GM18519 (cell line): ENCODE measurements around the gene LRIT1.

Experiments
- ATAC-seq: cut with Tn5 transposase; IDR thresholded peaks from one replicate; pipeline ENCODE4 v1.9.1; 2021; ENCODE audit warnings: mild to moderate bottlenecking, moderate library complexity; ENCODE audit not compliant: unreplicated experiment, low FRiP score

The LRIT1 gene

DNA sequence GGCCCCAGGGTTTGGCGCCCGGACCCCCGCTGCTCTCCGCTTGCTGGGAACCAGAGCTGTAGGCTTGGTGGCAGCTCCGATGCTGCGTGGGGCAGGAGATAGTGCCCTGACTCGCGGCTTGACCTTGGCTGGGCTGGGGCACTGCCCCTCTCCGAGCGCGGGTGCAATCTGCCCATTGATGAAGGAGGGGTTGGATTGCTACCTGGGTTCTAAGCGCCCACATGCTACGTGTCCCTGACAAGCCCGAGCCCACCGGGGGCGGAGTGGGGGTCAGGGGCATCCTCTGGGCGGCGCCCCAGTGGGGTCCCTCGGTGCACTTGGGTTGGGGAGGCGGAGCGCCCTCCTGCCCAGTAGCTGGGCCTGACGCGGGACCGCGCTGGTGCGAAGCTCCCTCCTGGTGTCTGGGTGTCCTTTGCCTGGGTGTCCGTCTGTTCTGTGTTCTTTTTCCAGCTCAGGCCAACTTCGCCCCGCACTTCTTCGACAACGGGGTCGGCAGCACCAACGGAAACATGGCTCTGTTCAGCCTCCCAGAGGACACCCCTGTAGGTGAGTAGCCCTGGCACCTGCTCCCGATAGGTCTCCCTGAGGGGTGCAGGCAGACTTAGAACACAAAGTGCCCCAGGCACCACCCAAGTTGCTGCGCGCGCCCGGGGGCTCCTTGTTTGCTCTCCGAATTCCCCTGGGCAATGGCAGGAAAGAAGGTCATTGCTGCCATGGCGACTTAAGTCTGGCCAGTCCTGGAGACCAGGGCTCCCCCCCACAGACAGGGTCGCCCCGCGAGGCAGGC lies 46.1 kb downstream of the LRIT1 start:
- ATAC-seq = peak; percentile 3

DNA sequence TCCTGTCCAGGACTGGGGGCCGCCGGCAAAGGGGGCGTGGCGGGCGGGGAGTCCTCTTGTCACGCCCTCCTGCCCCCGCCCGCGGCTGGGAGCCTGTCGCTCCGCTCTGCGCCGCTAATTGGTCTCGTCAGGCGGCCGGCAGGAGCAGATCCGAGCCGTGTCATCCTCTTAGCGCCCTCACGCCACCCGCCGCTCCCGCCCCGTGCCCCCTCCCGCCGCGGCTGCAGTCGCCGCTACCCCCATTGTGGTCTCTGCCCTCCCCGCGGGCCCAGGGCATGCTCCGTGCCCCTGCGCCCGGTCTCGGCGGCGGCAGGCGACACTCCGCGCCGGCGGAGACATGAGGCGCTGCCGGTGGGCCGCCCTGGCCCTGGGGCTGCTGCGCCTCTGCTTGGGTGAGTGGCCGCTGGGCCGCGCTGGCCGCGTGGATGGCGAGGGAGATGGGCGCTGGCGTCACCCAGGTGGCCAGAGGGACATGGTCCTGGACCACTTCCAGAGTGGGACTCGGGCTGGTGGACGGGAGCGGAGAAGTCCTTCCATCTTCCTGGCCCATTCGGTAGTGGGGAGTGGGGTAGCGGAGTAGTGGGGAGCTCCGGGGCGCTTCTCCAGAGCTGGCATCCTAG lies 46.8 kb downstream of the LRIT1 start, which contains the start of gene CDHR1:
TSS of gene CDHR1 (plus strand) at position 114 of the 620 bp plus-strand sequence. CDS start at position 338, 224 bp downstream.
- peak; percentile 56 for ATAC-seq

DNA sequence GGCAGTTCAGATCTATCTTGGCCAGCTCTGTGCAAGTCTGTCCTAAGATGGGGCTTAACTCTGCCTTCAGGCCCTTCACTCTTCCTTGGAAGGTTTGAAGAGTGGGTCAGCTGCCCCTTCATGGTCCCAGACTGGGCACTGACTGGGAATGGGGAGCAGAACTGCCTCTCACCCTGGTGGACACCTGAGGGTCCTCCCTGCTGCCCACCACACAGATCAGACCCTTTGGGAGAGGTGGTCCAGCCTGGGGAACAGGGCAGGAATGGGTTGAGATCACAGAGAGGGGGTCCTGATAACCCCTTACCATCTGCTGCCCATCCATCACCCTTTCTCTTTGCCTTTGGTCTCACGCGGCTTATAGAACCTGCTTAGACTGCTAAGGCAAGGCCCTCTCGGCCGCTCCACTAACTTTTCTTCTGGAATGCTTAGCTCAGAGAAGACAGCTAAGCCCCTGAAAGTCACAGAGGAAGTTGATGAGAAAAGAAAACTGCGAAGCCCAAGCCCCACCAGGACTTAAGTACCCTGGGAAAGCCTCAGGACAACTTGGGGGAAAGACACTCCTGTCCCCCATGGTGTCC lies 47.4 kb downstream of the LRIT1 start:
- ATAC-seq = peak; percentile 8

DNA sequence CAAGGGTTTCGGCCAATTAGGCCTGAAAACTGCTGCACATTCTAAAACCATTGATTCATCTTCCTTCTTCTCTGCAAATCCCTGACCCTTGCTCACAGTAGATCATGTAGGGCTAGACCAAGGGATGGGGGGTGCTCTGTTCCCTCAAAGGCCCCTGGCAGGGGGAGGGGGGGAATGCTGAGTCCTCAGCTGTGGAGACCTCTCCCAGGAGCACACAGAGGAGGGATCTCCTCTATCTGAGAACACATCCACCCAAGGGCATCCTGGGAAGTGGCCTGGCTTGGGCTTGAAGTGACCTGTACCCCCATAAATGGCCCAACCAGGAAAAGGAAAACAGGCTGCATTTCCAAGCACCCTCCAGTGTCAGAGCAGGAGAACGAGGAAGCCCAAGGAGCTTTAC lies 48.0 kb downstream of the LRIT1 start:
- ATAC-seq = no peak

DNA sequence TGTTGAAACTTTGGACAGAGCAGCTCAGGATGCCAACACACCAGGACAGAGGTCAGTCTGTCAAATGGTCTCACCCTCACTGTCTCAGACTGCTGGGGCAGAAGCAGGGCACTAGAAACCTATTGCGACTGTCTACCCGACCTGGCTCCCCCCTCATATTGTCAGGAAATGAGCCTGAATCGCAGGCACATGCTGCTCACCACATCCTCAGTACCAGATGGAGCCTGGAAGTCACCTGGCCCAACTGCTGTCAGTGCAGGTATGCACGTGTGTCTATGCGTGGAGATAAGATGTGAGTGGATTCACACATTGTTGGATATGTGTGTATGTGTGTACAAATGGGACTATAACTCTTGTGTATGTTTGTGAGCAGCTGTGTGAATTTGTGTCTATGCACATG lies 50.2 kb downstream of the LRIT1 start:
- no peak for ATAC-seq

DNA sequence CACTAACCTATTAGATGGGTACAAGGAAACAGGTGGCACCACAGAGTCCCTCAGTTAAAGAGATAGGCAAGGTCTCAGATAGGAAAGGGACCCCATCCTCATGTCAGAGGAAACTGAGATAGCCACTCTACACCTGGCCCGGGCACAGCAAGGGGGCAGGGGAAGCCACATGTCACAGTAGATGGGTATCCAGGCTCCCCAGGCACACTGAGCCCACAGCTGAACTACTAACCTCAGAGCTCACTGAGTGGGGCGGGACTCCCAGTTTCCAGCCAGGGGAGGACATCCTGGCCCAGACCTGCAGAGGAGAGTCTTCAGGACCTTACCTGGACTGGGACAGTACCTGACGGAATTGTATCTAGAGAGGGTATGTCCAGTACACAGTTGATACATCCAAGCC lies 50.7 kb downstream of the LRIT1 start:
- ATAC-seq = no peak

DNA sequence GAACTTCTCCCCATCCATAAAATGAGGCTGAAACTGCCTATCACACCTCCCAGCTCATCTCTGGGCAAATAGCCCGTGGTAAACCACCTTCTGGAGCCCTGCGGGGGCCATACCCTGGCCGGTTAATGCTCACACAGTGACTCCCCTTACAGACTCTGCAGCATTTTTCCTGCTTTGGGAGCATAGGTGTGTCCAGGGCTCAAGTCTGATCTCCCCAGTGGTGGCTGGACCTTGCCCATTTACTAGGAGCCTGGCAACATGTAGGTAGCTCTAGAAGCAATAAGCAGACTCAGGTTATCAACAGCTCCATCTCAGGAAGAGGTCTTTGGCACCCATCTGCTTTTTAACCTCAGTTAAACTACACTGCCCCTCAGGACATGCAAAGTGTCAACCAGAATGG lies 52.5 kb downstream of the LRIT1 start:
- ATAC-seq = no peak

DNA sequence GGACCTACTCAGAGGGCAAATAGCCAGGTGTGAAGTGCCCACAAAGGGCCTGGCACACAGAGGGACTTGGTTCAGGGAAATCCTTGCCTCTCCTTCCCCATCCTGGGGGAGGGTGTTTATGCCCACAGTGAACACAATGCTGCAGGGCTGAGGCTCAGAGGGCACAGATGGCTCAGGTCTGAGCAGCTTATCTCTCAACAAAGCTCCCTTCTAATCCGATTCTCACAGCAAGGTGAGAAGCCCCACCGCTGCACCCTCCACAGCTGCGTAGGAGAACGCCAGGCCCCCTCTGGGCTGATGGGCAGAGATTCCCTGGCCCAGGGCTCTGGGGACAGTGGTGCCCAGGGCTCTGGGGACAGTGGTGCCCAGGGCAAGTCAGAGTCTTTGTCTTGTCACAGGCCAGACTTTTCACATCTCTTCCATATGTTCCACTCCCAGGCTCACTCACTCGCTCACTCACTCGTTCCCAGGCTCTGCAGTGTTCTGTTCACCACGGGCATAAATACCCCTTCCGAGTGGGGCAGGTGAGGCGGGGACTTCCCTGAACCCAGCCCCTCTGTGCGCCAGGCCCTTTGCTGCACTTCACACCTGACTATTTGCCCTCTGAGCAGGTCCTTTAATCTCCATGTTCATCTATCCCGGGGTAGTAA lies 55.7 kb downstream of the LRIT1 start:
- no peak for ATAC-seq

DNA sequence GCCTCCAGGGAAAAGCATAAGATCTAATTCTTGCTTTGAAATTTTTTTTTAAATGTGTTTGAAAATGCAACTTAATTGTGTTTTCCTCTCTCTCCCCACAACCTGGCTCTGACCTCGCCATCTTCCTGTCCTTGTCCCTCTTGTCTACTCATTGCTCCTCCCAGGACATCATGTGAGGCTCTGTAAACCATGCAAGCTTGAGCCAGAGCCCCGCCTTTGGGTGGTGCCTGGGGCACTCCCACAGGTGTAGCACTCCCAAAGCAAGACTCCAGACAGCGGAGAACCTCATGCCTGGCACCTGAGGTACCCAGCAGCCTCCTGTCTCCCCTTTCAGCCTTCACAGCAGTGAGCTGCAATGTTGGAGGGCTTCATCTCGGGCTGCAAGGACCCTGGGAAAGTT lies 56.8 kb downstream of the LRIT1 start:
- ATAC-seq = no peak

DNA sequence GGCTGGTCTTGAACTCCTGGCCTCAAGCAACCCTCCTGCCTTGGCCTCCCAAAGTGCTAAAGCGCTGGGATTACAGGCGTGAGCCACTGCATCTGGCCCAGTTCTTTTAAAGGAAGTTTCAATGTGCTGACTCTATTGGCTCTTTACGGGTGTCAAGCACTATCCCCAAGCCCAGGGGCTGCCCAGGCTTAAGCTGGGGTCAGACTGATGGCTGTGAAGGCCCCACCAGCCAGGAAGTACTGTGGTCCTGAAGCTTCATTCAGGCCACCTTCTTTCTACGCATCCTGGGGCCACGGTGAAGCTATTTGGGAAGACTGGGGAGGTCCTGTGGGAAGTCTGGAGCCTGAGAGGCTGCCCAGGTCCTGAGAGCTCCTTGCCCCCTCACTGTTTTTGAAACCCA lies 59.7 kb downstream of the LRIT1 start:
- ATAC-seq = no peak
